Measurements from ENCODE around the gene TTC22. TPM values are rescaled to one million over a fixed set of nuclear protein-coding genes. Genes with fewer than 3 reads are reported as not detected.

The TTC22 gene
- total RNA-seq, 1 experiment from 2014 or later, result 0.63 TPM

DNA sequence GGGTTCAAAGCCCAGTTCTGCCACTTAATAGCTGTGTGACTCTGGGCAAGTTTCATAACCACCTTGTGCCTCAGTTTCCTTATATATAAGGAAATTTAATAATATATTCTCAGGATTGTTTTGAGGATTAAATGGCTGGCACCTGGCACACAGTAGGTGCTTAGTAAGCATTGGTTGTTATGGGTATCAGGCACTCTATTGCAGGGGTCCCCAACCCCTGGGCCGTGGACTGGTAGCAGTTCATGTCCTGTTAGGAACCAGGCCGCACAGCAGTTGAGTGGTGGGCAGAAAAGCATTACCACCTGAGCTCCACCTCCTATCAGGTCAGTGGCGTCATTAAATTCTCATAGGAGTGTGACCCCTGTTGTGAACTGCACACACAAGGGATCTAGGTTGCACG, 55.3 kb downstream of the TTC22 start:
- DNase-seq (ENCODE audit: low spot score) (no peak), ATAC-seq (no peak)
- Mint-ChIP-seq H3K4me1 (0 out of 2 replicates have a peak, but pooled peaks cover 2% of the 10 kb centered on the region), H3K27me3 (ENCODE audit: low read depth) (no peaks in the 10 kb centered on the region; the same call in 1 of the 2 replicates), H3K4me3 (no peak overlapping the region), H3K36me3 (peaks cover 14% of the 10 kb centered on the region), H3K9me3 (peaks cover 6% of the 10 kb centered on the region), H3K27ac (no peak overlapping the region)
- TF ChIP-seq CBFB (CRISPR knock-in tag; IDR thresholded peaks at IDR 0.05; ENCODE audit: low read depth) (no peak), CREM (CRISPR knock-in tag; IDR thresholded peaks at IDR 0.05) (no peak), ZNF671 (CRISPR knock-in tag; IDR thresholded peaks at IDR 0.05) (no peak), ELF4 (CRISPR knock-in tag; IDR thresholded peaks at IDR 0.05; ENCODE audit: low read depth) (no peak), TP53 (CRISPR knock-in tag; IDR thresholded peaks at IDR 0.05) (no peak), NR2C2 (CRISPR knock-in tag; IDR thresholded peaks at IDR 0.05) (no peak), ZNF263 (CRISPR knock-in tag; IDR thresholded peaks at IDR 0.05; ENCODE audit: low read depth) (no peak), RORB (CRISPR knock-in tag; IDR thresholded peaks at IDR 0.05) (no peak), TEAD4 (CRISPR knock-in tag; IDR thresholded peaks at IDR 0.05) (no peak), NFE2L1 (CRISPR knock-in tag; IDR thresholded peaks at IDR 0.05) (no peak), ZNF138 (CRISPR knock-in tag; conservative IDR thresholded peaks at IDR 0.05) (no peak), ZNF425 (CRISPR knock-in tag; conservative IDR thresholded peaks at IDR 0.05) (no peak), EMX1 (CRISPR knock-in tag; IDR thresholded peaks at IDR 0.05) (no peak), GRHL2 (CRISPR knock-in tag; IDR thresholded peaks at IDR 0.05; ENCODE audit: insufficient replicate concordance, severe bottlenecking) (no peak), USF2 (CRISPR knock-in tag; IDR thresholded peaks at IDR 0.05) (no peak), SMAD4 (CRISPR knock-in tag; IDR thresholded peaks at IDR 0.05) (no peak)
- TF ChIP-seq, protein P1, sequence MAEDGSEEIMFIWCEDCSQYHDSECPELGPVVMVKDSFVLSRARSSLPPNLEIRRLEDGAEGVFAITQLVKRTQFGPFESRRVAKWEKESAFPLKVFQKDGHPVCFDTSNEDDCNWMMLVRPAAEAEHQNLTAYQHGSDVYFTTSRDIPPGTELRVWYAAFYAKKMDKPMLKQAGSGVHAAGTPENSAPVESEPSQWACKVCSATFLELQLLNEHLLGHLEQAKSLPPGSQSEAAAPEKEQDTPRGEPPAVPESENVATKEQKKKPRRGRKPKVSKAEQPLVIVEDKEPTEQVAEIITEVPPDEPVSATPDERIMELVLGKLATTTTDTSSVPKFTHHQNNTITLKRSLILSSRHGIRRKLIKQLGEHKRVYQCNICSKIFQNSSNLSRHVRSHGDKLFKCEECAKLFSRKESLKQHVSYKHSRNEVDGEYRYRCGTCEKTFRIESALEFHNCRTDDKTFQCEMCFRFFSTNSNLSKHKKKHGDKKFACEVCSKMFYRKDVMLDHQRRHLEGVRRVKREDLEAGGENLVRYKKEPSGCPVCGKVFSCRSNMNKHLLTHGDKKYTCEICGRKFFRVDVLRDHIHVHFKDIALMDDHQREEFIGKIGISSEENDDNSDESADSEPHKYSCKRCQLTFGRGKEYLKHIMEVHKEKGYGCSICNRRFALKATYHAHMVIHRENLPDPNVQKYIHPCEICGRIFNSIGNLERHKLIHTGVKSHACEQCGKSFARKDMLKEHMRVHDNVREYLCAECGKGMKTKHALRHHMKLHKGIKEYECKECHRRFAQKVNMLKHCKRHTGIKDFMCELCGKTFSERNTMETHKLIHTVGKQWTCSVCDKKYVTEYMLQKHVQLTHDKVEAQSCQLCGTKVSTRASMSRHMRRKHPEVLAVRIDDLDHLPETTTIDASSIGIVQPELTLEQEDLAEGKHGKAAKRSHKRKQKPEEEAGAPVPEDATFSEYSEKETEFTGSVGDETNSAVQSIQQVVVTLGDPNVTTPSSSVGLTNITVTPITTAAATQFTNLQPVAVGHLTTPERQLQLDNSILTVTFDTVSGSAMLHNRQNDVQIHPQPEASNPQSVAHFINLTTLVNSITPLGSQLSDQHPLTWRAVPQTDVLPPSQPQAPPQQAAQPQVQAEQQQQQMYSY (CRISPR knock-in tag; IDR thresholded peaks at IDR 0.05), result no peak
- TF ChIP-seq, protein P2, sequence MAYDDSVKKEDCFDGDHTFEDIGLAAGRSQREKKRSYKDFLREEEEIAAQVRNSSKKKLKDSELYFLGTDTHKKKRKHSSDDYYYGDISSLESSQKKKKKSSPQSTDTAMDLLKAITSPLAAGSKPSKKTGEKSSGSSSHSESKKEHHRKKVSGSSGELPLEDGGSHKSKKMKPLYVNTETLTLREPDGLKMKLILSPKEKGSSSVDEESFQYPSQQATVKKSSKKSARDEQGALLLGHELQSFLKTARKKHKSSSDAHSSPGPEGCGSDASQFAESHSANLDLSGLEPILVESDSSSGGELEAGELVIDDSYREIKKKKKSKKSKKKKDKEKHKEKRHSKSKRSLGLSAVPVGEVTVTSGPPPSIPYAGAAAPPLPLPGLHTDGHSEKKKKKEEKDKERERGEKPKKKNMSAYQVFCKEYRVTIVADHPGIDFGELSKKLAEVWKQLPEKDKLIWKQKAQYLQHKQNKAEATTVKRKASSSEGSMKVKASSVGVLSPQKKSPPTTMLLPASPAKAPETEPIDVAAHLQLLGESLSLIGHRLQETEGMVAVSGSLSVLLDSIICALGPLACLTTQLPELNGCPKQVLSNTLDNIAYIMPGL (CRISPR knock-in tag; IDR thresholded peaks at IDR 0.05), result no peak
- CTCF ChIA-PET, result no interaction called here
- POLR2A ChIA-PET, result interaction anchor here (0.6 kb wide), 1 partner anchor 676 kb away, joined by 3 read pairs; no protein-coding TSS in a partner anchor

- no peak for ATAC-seq
- H3K9me3 Mint-ChIP-seq, result peaks cover 6% of the 10 kb centered on the region
- no peak for DNase-seq (ENCODE audit: low spot score)
- H3K4me3 Mint-ChIP-seq, result no peak overlapping the region
- no peaks in the 10 kb centered on the region for H3K4me1 Mint-ChIP-seq
- H3K27me3 Mint-ChIP-seq (ENCODE audit: low read depth), result no peaks in the 10 kb centered on the region; the same call in 1 of the 2 replicates
- ChIA-PET POLR2A (interaction anchor here (0.6 kb wide), 1 partner anchor 676 kb away, joined by 3 read pairs; no protein-coding TSS in a partner anchor), CTCF (no interaction called here)
- peaks cover 15% of the 10 kb centered on the region for H3K36me3 Mint-ChIP-seq
- no peak overlapping the region for H3K27ac Mint-ChIP-seq
- no peak for TF ChIP-seq NFATC4 (CRISPR knock-in tag; IDR thresholded peaks at IDR 0.05)
- TF ChIP-seq USF1 (CRISPR knock-in tag; IDR thresholded peaks at IDR 0.05), result no peak
- TF ChIP-seq ZNF121 (CRISPR knock-in tag; IDR thresholded peaks at IDR 0.05), result no peak
- TF ChIP-seq, protein P3, sequence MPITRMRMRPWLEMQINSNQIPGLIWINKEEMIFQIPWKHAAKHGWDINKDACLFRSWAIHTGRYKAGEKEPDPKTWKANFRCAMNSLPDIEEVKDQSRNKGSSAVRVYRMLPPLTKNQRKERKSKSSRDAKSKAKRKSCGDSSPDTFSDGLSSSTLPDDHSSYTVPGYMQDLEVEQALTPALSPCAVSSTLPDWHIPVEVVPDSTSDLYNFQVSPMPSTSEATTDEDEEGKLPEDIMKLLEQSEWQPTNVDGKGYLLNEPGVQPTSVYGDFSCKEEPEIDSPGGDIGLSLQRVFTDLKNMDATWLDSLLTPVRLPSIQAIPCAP (CRISPR knock-in tag; IDR thresholded peaks at IDR 0.05), result no peak
- TF ChIP-seq SOX15 (CRISPR knock-in tag; IDR thresholded peaks at IDR 0.05), result no peak
These were observed 55.8 kb downstream of the TTC22 start for GRCh38 chr1:54745274-54745673.
